HG03139 (cell line): ENCODE results near the gene NTRK3.

Experiments
- ATAC-seq: cut with Tn5 transposase; IDR thresholded peaks from one replicate; pipeline ENCODE4 v1.9.1; 2021; ENCODE audit not compliant: unreplicated experiment

Gene NTRK3

DNA sequence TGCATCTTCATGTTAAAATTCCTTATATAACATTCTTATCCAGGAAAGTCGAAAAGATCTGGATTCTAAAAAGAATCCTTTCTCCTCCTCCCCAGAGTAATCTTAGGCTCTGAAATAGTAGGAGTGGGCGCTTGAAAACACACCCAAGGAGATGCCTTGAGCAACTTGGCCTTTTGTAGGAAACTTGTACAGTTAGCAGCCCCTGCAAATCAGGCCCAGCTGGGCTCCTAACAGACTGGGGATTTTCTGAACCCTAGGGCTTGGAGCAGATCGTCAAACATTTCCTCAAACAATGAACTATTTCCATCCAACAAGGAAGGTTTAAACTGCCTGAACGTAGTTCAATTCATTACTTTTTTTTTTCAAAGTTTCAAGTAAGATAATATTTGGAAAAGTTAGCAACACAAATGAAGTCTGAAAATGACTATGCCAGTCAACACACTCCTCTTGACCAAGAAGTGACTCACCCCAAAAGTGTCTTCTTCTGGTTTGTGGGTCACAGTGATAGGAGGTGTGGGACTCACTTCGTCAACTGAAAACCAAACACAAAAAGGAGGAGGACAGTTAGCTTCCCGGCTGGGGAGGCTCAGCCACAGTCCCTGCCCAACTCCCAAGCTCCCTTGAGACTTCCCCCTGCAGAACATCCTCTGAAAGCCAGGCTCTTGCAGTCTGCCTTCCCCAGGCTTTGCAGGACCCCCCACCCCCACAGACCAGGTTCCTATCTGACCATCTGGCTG lies 129.7 kb downstream of the NTRK3 start:
- ATAC-seq = no peak

DNA sequence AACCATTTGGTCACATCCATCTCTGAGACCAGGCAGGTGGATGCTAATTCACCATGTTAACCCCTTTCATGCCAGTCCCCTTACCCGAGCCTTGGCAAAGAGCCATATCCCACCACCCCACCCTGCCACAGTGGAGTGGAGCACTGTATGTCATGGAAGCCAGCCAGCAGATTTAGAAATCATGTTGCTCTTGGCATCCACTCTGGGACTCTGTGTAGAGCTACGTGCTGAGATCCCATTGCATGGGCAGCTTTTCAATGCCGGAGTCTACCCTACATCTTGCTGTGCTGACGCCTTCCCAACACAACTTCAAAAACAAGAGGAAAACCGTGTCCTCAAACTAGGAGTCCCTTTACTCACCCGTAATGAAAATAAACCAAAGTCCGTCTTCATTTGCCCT lies 131.0 kb downstream of the NTRK3 start:
- no peak for ATAC-seq

DNA sequence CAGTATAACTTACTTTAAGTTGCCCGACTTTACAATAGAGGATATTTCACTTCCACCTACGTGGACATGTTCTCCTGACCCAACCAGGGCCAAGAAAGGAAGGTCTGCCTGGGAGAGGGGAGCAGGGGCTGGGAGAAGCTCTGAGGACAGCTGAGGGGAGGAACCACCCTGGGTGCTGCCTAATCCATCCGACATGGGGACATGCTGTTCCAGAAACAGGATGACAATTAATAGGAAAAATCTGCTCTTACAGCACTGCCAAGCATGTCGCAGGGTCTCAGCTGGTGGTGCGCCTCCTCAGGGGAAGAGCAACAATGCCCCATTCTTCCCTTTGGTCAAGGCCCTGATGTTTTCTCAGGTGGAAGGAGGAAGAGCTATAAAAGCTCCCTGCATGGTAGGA lies 132.3 kb downstream of the NTRK3 start:
- ATAC-seq = no peak

DNA sequence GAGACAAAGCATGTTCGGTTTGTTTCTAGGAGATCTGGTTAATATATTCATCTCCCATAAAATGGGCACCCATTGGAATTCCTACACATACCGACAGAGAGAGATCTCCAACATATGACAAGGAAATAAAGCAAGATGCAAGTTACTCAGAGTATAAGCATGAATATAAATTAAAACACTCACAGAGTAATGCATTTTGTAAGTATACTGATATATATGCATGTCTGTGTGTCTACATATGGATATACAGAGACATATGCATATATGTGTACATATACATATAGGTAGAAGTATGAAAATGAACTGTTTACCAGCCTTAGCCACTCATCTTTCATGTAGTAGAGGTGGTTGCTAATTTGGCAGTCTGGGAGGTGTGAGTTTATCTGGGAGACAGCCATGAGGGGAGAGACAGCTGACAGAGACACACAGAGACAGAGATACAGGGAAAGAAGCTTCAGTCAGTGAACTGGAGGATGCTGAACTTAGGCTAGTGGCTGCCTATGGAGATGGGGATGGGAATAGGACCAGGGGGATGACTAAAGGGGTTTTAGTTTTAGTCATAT lies 134.5 kb downstream of the NTRK3 start:
- ATAC-seq = no peak

DNA sequence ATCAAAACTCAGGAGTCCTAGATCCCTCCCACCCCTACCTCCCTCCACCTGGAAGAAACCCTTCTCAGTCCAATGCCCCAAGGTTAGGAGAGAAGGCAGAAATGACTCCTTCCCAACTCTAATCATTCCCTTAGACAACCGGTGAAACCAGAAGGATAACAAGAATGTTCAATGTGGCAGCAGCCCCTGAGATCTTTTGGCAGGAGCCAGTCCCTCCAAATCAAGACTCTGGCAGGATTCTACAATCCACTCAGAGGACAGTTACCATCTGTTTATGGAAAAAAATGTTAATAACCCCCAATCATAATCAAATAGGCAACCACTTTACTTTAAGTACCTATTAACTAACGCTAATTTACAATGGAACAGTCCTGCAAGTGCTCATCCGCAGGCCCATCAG lies 136.5 kb downstream of the NTRK3 start:
- ATAC-seq = no peak

DNA sequence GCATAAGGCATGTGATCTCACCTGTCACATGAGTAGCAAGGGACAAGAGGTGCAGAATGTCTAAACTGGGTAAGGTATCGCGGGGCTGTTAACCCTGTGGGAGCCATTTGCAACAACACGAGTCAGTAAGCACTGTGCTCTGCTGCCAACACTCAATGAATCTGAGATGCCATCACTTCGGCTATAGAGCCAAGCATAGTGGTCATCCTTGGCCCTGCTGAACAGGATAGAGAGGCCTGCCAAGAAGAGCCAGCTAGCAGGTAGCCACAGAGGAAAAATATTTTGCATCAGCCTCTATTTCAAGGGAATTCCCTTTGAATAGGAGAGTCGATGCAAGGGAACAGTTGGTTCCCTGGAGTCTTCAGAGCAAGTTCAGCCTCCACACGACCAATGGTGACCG lies 137.8 kb downstream of the NTRK3 start:
- no peak for ATAC-seq

DNA sequence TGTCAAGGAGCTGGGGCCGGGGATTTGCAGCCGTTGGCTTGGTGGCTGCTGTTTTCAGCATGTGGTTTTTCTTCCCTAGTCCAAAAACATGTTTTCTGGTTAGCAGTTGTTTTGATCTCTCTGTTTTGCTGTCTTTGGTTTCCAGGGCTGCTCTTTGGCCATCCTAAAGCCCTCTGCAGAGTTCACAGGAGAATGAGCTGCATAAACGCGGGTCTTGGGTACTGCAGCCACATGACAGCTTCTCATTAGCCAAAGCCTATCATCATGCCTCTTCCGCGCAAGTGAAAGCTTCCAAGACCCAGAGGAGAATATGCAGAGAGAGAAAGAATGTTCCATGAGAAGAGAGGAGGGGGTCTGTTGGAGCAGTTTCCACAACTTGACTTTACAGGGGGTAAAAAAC lies 138.5 kb downstream of the NTRK3 start:
- no peak for ATAC-seq

DNA sequence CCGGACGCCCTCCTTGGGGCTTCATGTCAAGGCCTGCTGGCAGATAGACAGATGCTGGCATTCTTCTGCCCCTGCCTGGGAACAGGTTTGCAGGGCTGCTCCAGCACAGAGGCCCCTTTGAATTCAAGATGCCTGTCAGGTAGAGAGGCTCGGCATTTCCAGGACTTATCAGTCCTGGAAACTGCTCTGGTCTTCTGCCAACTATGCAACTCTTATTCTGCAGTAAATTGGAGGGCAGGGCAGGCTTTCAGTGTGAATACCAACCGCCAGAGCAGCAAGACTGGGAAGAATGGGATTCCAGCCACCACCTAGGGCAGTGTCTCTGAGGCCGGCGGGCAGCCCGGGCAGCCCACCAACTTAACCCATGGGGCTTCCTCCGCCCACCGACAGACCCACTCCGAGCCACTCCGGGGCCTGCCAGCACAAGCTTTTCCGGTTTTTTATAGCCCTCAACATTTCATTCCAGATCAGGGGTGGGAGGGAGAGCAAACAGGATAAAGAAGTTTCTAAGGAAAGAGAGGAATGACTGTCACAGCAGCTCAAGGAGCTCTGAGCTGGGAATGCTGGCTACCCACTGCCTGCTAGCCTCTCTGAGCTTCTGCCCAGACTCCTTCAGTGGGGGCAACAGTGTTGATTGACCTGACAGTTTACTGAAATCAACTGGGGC lies 140.9 kb downstream of the NTRK3 start:
- ATAC-seq = no peak

DNA sequence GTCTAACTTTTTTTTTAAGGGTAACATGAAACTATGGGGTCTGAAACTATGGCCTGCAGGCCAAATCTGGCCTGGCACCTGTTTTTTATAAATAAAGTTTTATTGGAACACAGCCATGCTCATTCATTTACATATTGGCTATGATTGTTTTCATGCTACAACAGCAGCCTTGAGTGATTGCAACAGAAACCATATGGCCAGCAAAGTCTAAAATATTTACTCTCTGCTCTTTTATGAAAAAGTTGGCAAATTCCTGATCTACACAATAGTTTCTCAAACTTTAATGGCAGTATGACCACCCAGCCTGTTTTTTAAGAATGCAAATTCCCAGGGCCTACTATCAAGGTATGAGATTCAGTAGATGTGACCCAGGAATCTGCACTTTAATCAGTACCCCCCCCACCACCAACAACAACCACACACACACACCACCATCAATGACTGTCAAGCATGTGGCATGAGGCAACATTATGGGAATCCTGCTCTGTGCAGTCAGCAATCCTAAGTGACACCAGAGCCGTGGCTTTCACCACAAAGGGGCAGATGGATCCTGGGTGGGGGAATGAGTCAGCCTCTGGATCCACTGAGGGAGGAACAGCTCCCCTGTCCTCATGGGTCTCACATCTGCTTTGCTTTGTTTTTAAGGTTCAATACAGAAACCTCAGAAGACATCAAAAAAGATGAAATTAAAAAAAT lies 142.8 kb downstream of the NTRK3 start:
- ATAC-seq = no peak

DNA sequence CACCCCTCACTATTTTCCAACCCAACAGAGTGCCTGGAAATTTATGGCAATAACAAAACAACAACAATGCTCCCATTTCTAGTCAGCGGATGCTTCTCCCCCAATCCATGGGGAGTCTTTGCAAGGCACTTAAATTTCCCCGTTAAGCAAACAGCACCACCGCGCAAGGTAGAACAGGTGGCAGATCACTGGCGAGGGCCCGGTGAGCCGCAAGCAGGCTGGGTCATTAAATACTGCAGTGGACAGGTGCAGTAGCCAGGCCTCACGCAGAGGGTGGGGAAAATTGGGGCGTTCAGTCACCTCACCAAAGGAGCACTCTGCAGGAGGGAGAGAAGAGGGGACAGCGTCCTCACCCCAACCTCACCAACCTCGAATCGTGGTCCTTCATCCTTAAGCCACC lies 147.5 kb downstream of the NTRK3 start:
- ATAC-seq = no peak

DNA sequence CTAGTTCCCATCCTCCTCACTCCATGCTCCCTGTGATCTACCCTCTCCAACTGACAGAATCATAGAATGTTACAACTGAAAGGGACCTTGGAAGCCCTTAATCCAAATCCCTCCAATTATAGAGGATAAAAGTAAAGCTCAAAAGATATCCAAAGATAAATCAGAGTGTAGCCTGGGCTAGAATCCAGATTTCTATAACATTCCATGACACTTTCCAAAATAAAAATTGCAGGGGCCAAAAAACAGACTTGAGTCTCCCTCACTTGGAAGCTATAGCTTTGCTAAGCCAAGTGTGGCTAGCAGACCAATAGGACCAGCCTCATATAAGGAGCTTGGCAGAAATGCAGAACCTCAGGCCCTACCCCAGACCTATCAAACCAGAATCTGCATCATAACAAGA lies 148.1 kb downstream of the NTRK3 start:
- no peak for ATAC-seq

DNA sequence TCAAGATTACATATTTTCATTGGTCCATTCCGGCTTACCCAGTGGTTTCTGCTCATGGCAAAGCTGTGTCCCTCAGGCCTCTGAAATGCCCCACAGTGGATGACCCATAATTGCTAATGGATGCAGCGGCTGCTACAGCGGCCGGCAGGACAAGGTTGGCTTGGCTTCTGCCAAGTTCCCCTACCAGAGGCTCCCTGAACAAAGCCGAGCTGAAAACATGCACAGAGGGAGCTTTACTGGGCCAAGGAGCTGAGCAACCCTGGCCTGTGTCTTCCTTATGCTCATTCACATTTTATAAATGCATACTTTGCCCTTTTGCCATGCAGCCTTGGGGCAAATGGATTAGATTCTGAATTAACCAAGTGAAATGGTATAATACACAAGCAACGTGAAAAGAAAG lies 150.5 kb downstream of the NTRK3 start:
- ATAC-seq = no peak

DNA sequence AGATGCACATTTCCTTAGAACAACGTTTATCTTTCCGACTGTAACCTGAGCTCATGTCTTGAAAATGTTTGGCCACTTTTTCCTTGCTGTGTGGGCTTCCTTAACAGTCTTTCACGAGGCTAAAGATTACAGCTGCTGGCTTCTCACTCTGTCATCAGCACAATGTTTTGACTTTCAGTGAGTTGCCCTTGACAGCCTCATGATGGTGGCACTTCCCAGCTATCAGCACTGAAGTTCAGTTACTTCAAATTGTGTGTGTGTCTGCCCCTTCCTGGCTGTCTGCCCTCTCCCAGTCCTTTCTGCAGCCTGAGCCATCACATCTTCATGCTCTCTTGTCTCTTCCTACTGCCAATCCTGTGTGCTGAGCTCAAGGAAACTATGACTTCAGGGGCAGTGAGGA lies 152.2 kb downstream of the NTRK3 start:
- ATAC-seq = no peak

DNA sequence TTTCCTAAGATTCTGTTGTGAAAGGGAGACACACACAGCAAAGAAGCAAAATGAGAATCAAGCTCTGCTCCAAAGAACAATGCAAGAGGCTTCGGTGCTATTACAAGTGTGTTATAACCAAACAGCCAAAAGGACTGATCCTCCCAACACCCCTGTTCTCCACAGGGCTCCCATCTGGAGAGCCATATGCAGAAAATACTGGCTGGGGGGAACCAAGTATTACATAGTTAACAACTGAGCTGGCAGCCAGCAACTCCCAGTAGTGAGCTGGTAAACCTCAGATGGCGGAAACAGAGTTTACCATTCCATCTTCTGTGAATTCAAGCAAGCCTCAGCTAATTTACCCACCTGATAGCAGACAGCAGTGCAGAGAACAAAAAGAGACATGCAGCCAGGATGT lies 156.4 kb downstream of the NTRK3 start:
- no peak for ATAC-seq

DNA sequence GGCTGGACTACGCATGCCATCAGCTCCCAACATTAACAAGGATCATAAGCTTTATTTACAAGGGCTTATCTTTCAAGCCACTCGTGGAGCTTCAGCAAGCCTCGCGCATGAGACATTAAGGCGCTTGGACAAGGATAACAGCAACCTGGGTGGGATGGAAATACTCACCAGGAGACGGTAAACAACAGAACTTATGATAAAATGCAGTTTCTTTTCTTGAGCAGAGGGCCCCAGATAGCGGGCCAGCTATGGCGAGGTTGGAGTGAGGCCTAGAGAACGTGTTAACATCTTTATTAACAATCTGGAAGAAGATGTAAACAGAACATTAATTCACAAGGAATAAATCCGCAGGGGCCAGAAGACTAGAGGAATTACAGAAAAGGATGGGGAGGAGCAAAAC lies 158.2 kb downstream of the NTRK3 start:
- ATAC-seq = no peak

DNA sequence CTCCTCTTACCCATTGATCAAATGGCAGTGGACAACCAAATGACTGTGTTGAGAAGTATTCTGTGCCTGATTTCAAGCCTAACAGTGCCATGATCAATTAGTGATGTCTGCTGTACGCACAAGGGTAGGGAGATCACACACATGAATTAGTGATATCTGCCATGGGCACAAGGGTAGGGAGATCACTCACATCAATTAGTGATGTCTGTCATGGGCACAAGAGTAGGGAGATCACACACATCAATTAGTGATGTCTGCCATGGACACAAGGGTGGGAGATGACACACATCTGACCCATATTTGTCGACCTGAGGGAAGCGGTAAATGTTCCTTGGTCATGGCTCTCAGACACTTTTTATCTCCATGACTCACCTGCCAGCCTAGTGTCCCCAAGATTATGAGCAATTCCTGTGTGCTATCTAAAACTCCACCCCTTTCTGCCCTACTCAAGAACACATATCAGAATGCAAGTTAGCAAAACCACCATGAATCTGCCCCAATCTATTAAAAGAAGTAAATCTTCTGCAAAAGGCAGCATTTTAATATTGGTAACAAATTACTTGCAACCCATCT lies 165.0 kb downstream of the NTRK3 start:
- no peak for ATAC-seq

DNA sequence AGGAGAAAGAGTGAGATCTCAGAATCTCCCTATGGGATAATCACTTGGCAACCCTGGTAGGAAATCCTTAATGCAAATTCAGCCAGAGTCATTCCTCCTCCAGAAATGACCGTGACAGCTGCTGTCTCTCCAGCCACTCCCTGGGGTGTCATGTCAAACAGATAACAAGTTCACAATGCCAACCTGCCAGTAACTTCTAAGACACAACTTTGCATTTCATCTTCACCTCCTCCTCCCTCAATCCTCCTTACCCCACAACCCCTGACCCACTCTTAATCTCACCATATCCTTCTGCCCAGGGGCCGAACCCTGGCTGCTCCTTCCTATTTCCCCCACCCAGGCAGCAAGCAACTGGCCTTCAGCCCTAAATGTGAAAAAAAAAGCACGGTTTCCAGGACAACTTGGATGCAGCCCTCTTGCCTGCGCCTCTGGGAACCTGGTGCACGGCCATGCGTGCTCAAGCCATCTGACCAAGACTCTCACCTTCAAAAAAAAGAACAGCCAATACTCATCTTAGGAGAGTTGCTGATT lies 166.0 kb downstream of the NTRK3 start:
- no peak for ATAC-seq

DNA sequence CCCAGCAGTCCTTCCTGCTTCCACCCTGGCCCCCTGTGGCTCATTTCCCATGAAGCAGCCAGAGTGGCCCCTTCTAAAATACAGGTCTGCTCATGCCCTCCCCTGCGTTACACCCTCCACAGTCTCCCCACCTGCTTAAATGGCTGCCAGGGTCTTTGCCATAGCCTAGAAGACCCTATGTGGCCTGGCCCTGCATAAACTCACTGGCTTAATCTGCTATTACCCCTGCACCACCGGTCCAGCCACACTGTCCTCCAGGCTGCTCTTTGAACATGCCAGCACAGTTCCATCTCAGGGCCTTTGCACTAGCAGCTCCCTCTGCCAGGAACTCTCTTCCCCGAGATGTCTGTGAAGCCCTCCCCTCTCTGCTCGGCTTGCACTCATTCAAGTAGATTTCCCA lies 166.8 kb downstream of the NTRK3 start:
- no peak for ATAC-seq

DNA sequence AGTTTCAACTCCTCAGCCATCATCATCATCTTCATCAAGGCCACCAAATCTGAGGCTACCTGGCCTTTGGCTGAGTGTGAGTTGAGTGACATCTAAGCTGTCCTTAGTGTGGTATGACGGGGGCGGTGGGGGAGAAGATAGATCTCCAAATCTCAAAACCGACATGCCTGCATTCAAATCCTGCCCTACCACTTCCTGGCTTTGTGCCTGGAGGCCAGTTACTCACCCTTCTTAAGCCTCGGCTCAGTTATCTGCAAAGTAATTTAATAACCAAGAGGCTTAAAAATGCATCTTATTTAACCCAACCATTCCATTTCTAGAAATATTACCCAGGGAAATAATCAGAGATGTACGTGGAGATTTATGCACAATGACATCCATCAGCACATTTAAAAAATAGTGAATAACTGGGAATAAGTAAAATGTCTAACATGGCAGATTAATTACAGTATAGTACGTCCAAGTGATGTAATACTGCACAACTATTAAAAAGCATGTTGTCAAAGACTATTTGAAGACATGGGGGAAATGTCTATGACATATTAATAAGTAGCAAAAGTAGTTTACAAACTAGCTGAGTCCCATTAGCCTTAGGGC lies 167.4 kb downstream of the NTRK3 start:
- ATAC-seq = no peak

DNA sequence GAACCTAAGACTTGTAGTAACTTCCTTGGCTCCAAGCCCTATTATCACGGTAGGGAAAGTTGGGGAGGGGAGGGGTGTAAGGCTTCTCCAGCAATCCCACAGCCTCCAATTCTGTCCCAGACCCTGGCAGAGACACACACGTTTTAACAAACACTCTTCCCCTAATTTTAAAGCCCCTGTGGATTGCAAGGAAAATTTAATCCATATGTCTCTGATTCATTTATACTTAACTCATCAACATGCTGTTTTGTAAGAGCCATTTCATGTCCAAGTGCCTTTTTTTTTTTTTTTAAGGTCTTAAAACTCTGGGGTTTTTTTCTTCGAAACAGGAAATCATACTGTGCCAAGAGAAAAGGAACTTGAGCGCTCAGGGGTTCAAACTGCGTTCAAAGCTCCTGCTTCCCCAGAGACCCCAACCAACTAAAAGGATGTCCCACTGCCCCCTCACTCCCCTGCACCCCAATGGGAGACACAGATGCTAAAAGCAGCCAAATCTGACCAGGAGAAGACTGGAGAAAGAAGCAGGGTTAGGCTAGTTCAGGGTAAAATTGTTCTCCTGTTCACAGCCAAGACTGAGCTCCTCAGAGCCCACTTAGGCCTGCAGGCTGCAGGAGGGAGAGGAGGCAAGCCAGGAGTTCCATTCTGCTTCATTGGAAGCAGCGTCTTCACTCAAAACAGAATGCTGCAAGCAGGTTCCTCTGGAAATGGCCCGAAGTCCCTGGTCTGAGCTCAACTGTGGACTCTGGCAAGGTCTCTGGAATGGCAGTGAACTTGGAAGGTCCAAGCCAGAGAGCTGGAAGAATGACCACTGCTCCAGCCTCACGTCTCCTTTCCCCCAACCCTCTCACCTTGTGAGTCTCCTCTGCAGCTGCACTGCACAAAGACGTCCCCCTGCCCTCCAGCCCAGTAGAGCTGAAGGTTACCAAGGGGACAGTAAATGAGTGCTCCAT lies 172.5 kb downstream of the NTRK3 start:
- no peak for ATAC-seq
